Neural progenitor cell (in vitro differentiated cells): ENCODE results near the gene FGFR4.

ENCODE experiments used
- CTCF ChIP-seq: fragments of 200-600 bp; sonication (generic); IDR thresholded peaks from 2 replicates; pipeline ENCODE4 v1.5.1; 2017; ENCODE audit warnings: antibody characterized with exemption, mild to moderate bottlenecking
- EZH2 ChIP-seq: fragments of 200-600 bp; sonication (generic); IDR thresholded peaks from 2 replicates; pipeline ENCODE4 v1.6.1; 2017; ENCODE audit warnings: antibody characterized with exemption, mild to moderate bottlenecking, moderate library complexity
- EZH2phosphoT487 ChIP-seq: fragments of 200-600 bp; sonication (generic); IDR thresholded peaks from 2 replicates; pipeline ENCODE4 v1.6.1; 2017; ENCODE audit warnings: antibody characterized with exemption

GRCh38 chr5:177036921-177037320 is 49.8 kb upstream of the FGFR4 start:
- TF ChIP-seq CTCF (no peak), EZH2 (no peak), EZH2phosphoT487 (no peak)
